Measurements from ENCODE around the gene SLC10A2.

- TF ChIP-seq, protein P1, sequence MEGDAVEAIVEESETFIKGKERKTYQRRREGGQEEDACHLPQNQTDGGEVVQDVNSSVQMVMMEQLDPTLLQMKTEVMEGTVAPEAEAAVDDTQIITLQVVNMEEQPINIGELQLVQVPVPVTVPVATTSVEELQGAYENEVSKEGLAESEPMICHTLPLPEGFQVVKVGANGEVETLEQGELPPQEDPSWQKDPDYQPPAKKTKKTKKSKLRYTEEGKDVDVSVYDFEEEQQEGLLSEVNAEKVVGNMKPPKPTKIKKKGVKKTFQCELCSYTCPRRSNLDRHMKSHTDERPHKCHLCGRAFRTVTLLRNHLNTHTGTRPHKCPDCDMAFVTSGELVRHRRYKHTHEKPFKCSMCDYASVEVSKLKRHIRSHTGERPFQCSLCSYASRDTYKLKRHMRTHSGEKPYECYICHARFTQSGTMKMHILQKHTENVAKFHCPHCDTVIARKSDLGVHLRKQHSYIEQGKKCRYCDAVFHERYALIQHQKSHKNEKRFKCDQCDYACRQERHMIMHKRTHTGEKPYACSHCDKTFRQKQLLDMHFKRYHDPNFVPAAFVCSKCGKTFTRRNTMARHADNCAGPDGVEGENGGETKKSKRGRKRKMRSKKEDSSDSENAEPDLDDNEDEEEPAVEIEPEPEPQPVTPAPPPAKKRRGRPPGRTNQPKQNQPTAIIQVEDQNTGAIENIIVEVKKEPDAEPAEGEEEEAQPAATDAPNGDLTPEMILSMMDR (IDR thresholded peaks at IDR 0.05; ENCODE audit: insufficient read depth, low read length, poor library complexity, severe bottlenecking): no peak
- no peak for TF ChIP-seq EZH2phosphoT487 (conservative IDR thresholded peaks at IDR 0.05; ENCODE audit: low read length)
These were observed 47.7 kb downstream of the SLC10A2 start for GRCh38 chr13:103018556-103018955.

Data from SU-DHL-6 (cell line).